MM.1S (cell line): ENCODE measurements around the gene CD82.

Experiments
- EZH2 ChIP-seq: fragments of 300-600 bp; sonication (generic); optimal IDR thresholded peaks from 2 replicates; pipeline ENCODE3; 2017; ENCODE audit warnings: low read depth, mild to moderate bottlenecking, antibody characterized with exemption, low read length, mixed read lengths
- EZH2phosphoT487 ChIP-seq: fragments of 300-600 bp; sonication (generic); IDR thresholded peaks from 2 replicates; pipeline ENCODE4 v1.6.1; 2018; ENCODE audit warnings: antibody characterized with exemption, low read length
- TF ChIP-seq, protein P1 (sequence below): fragments of 300-600 bp; sonication (generic); IDR thresholded peaks from 2 replicates; pipeline ENCODE4 v1.5.1; 2016; ENCODE audit warnings: antibody characterized with exemption, low read length, mixed read lengths

DNA sequence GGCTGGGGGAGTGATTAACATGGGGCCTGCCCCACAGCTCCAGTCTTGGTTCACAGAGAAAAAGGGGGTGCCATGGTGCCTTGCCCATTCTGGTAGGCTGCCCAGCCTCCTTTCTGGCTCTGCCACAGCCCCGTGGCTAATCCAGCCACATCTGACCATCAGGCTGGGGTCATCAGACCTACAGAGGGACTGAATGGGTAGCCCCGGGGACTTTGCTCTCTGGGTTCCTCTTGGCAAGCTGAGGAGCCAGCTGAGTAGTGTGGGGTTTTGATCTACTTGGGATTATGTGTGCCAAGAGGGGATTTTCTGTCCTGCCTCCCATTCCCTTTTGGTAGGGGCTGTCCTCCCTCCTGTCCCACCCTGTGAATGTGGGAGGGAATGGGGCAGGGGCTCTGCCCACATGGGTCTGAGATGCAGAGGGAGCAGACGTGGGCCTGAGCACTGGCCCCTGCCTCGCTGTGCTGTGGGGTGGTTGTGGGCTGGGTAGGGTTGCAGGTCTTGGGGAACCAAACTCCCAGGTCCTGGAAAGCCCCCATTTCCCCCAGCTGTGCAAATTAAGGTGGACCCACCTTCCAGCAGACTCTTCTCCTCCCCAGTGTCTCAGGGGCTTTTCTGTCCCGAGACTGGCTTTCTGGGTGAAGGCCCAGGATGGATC lies 32.0 kb downstream of the CD82 start:
- TF ChIP-seq, protein P1, sequence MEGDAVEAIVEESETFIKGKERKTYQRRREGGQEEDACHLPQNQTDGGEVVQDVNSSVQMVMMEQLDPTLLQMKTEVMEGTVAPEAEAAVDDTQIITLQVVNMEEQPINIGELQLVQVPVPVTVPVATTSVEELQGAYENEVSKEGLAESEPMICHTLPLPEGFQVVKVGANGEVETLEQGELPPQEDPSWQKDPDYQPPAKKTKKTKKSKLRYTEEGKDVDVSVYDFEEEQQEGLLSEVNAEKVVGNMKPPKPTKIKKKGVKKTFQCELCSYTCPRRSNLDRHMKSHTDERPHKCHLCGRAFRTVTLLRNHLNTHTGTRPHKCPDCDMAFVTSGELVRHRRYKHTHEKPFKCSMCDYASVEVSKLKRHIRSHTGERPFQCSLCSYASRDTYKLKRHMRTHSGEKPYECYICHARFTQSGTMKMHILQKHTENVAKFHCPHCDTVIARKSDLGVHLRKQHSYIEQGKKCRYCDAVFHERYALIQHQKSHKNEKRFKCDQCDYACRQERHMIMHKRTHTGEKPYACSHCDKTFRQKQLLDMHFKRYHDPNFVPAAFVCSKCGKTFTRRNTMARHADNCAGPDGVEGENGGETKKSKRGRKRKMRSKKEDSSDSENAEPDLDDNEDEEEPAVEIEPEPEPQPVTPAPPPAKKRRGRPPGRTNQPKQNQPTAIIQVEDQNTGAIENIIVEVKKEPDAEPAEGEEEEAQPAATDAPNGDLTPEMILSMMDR = no peak
- TF ChIP-seq EZH2 (no peak), EZH2phosphoT487 (no peak)
